Adrenal gland (tissue), 12 donors: ENCODE results near the gene MTRF1L. TPM values are rescaled to one million over a fixed set of nuclear protein-coding genes. Genes with fewer than 3 reads are reported as not detected.
"Not testable (repeated sequence)": the region's sequence is repeated elsewhere in the genome, so short reads cannot be mapped to it uniquely, and the experiment has no call there.

Experiments used
- DNase-seq, 7 donors: peaks; one replicate each; pipeline ENCODE4 v3.0.0-alpha.2; 2019 to 2020
- H3K27ac ChIP-seq, 5 donors: fragments of 200-600 bp; sonication (generic) in 4 of 5; 1 replicate in 3 of 5; 2 replicates in 2 of 5; pipeline versions ENCODE4 v1.5.1 to v1.8.0; 2016 to 2020; ENCODE audit warnings: mild to moderate bottlenecking in 1 of 5
- H3K27me3 ChIP-seq: fragments of 200-600 bp; 2 replicates; pipeline ENCODE4 v1.8.0; 2021
- H3K36me3 ChIP-seq, 2 donors: fragments of 200-600 bp; replicated peaks in 1 of 2; 1 replicate in 1 of 2; 2 replicates in 1 of 2; pipeline versions ENCODE4 v1.5.1 to v1.8.0; 2018 to 2022
- H3K4me1 ChIP-seq, 2 donors: fragments of 200-600 bp; replicated peaks in 1 of 2; 1 replicate in 1 of 2; 2 replicates in 1 of 2; pipeline versions ENCODE4 v1.5.1 to v1.8.0; 2018 to 2021
- H3K4me3 ChIP-seq, 4 donors: fragments of 200-600 bp; sonication (generic) in 3 of 4; one replicate each; pipeline ENCODE4 v1.5.1; 2016 to 2018
- H3K9me3 ChIP-seq, 3 donors: fragments of 200-600 bp; sonication (generic) in 1 of 3; replicated peaks in 1 of 3; 1 replicate in 2 of 3; 2 replicates in 1 of 3; pipeline versions ENCODE4 v1.5.1 to v1.8.0; 2016 to 2021
- CTCF ChIP-seq, 6 experiments: fragments of 450-650 bp in 4 of 6; fragments of 200-600 bp in 2 of 6; sonication (generic) in 1 of 6; IDR thresholded peaks; 1 replicate in 5 of 6; 2 replicates in 1 of 6; pipeline versions ENCODE4 v1.5.1 to v1.8.0; 2016 to 2021; ENCODE audit warnings: antibody characterized with exemption in 6 of 6, mild to moderate bottlenecking in 2 of 6, moderate library complexity in 1 of 6
- POLR2A ChIP-seq, 2 donors: fragments of 450-650 bp; IDR thresholded peaks; one replicate each; pipeline ENCODE4 v1.6.1; 2017; ENCODE audit warnings: antibody characterized with exemption in 2 of 2, mild to moderate bottlenecking in 2 of 2, moderate library complexity in 1 of 2
- WGBS, 4 donors: extraction: QIAGEN DNeasy Blood & Tissue Kit in 2 of 4; methylation state at CpG; one replicate each; pipeline versions ENCODE4 v1.1.5 to v1.1.7; 2013 to 2017; 5-methylcytosine and 5-hydroxymethylcytosine counted together
- intact Hi-C, 2 donors: fragments of 100-400 bp; cut with DNase I; formaldehyde crosslinking; loops; one replicate each; pipeline versions ENCODE4 v1.14.1 to v1.15.0; 2022 to 2023
- polyA plus RNA-seq, 3 donors: library from polyadenylated mRNA; stranded (reverse); fragments of 200-250 nt in 2 of 3; fragments of 350-450 nt in 1 of 3; fragmentation: Illumina TruSeq in 1 of 3; extraction: RNeasy Lipid Tissue Mini Kit (QIAGEN cat#74804) in 1 of 3; gene quantifications; one replicate each; pipeline ENCODE4 v1.2.3, GENCODE V29; 2013 to 2014
- total RNA-seq, 9 donors: library from RNA; depleted of rRNA in 4 of 9; stranded (reverse); fragments of >200 nt in 4 of 9; fragments of 120-200 nt in 1 of 9; fragmentation: NEBNext Ultra II Directional in 1 of 9; extraction: Animal tissue kit (Norgen Biotek cat#: 25700) in 1 of 9; gene quantifications; one replicate each; pipeline versions ENCODE4 v1.1.0 to v1.2.4, GENCODE V29; 2013 to 2023
- donor health status: healthy with polysubstance abuse.
- donor health status: Bipolar disorder and iron deficiency.
- donor health status: DM: yes; HTN: yes; CAD: no.
- donor health status: DM: no; HTN: no; CAD: no.
- donor health status: DM: no; HTN: no; CAD: no.
- donor health status: DM: yes; HTN: yes; CAD: no.

Gene MTRF1L
- total and polyA plus RNA-seq, 12 donors: 9.0 to 33.7 (median 18.0) TPM

DNA sequence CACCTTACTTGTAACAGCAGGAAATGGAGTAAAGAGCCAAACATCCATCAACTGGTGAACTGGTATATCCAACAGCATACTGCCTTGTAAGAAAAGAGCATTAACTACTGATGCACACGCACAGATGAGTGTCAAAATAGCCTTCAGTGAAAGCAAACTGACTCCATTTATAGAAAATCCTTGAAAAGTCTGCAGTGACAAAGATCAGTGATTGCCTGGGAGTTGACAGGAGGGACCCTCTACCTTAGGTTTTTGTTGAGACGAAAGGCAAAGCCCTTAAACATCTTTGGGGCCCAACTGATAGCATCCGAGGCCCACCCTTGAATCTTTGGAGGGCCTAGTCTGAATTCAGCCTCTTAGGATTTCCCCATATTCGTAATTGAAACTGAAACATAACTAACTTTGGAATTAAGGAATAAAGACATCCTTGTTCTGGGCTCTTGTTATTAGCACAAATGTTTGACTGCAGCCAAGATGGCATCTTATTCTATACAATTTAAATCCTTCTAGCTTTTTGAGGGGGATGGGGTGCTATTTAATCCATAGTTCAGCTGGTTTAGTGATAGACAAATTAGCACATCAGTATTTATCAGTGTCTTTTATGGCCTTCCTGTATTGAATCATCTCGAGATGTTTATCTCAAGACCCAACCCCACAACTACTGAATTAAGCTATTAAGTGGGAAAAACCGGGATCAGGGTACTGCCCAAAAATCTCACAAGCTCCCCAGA is 32.7 kb downstream of the MTRF1L start:
- no peak overlapping the region for H3K4me3 ChIP-seq
- DNase-seq: no peak
- no peak overlapping the region for H3K27ac ChIP-seq
- intact Hi-C loops: no loop called here
- 93 to 97% (median 94%) methylated on average over 6 of the region's 6 CpGs for WGBS, 4 donors
- peaks cover 0 to 2% of the 10 kb centered on the region in 2 donors for H3K4me1 ChIP-seq
- H3K27me3 ChIP-seq: no peaks in the 10 kb centered on the region
- TF ChIP-seq CTCF (IDR thresholded peaks at IDR 0.05): no peak
- TF ChIP-seq POLR2A (IDR thresholded peaks at IDR 0.05): no peak
- H3K36me3 ChIP-seq: peaks cover 0 to 30% of the 10 kb centered on the region in 2 donors
- no peaks in the 10 kb centered on the region for H3K9me3 ChIP-seq

DNA sequence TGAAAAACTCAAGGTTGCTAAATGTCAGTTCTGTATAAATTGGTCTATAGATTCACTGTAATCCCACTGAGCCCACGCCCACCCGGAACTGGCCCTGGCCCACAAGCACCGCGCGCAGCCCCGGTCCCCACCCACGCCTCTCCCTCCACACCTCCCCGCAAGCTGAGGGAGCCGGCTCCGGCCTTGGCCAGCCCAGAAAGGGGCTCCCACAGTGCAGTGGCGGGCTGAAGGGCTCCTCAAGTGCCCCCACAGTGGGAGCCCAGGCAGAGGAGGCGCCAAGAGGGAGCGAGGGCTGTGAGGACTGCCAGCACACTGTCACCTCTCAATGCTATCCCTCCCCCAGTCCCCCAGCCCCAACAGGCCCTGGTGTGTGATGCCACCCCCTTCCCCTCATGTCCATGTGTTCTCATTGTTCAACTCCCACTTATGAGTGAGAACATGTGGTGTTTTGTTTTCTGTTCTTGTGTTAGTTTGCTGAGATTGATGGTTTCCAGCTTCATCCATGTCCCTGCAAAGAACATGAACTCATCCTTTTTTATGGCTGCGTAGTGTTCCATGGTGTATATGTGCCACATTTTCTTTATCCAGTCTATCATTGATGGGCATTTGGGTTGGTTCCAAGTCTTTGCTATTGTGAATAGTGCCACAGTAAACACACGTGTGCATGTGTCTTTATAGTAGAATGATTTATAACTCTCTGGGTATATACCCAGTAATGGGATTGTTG is 36.2 kb downstream of the MTRF1L start:
- H3K9me3 ChIP-seq, H3K27ac ChIP-seq, intact Hi-C loops, H3K4me1 ChIP-seq, DNase-seq, H3K27me3 ChIP-seq, H3K4me3 ChIP-seq: not testable (repeated sequence)
- 81 to 93% (median 90%) methylated on average over 10 to 15 of the region's 15 CpGs for WGBS, 4 donors
- peaks cover 0 to 12% of the 10 kb centered on the region in 2 donors for H3K36me3 ChIP-seq

DNA sequence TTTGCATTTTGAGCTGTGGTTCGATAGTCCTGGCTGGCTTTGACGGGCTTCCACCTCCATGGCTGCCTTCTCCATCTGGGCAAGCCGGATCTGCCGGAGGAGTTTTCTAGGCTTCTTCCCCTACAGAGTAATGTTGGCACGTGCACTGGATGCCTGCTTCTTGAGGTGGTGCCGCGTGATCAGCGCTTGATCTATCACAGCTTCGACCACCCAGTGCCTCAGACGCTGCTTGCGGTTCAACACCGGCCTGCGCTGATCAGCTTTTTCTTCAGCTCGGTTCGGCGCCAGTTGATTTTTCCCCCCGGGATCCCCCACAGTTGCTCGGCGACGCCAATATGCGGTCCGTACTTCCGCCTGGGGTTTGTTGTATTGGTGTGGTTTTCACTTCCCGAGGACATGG is 43.2 kb downstream of the MTRF1L start:
- Histone ChIP-seq H3K27ac (no peak overlapping the region), H3K9me3 (no peaks in the 10 kb centered on the region), H3K27me3 (peaks cover 5% of the 10 kb centered on the region), H3K4me3 (no peak overlapping the region), H3K4me1 (no peaks in the 10 kb centered on the region), H3K36me3 (no peaks in the 10 kb centered on the region)
- TF ChIP-seq POLR2A (IDR thresholded peaks at IDR 0.05): no peak
- no peak for TF ChIP-seq CTCF (IDR thresholded peaks at IDR 0.05)
- intact Hi-C loops: loop anchor here in 1 of 2 donors (5.0 kb wide), 1 partner anchor 63 kb away; no protein-coding TSS in a partner anchor
- DNase-seq: no peak
- WGBS, 4 donors: 89 to 94% (median 91%) methylated on average over 24 of the region's 24 CpGs

DNA sequence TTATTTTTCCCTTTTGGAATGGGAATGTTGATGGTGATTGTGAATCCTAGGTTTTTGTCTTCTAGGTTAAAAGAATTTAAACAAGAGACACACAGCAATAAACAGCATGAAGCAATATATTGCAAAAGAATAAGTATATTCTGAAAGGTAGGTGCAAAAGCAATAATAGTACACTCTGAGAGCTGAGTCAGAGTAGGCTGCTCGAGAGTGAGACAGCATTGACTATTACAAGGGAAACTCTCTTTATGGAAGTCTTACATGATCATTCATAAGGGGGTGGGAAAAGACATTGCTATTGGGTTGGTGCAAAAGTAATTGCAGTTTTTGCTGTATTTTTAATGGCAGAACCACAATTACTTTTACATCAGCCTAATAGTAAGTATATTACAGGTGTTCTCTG is 44.7 kb downstream of the MTRF1L start:
- DNase-seq: no peak
- Histone ChIP-seq H3K4me1 (no peaks in the 10 kb centered on the region), H3K36me3 (no peaks in the 10 kb centered on the region), H3K4me3 (no peak overlapping the region), H3K27me3 (peaks cover 5% of the 10 kb centered on the region), H3K27ac (no peak overlapping the region), H3K9me3 (no peaks in the 10 kb centered on the region)
- intact Hi-C loops: loop anchor here in 1 of 2 donors (5.0 kb wide), 1 partner anchor 65 kb away; no protein-coding TSS in a partner anchor
- WGBS, 4 donors: 55 to 70% (median 59%) methylated on average over 1 of the region's 1 CpG
- TF ChIP-seq POLR2A (IDR thresholded peaks at IDR 0.05) (no peak), CTCF (IDR thresholded peaks at IDR 0.05) (no peak)
